GM19324 (cell line): Measurements from ENCODE around the gene SBDS.
"Not testable (repeated sequence)": the region's sequence is repeated elsewhere in the genome, so short reads cannot be mapped to it uniquely, and the experiment has no call there.

Source experiments
- ATAC-seq: cut with Tn5 transposase; IDR thresholded peaks from one replicate; pipeline ENCODE4 v1.9.1; 2021; ENCODE audit warnings: mild to moderate bottlenecking, moderate library complexity; ENCODE audit not compliant: unreplicated experiment, low FRiP score

Gene SBDS

GRCh38 chr7:66996444-66997191, 1.2 kb upstream of the SBDS start, which contains the start of gene TYW1:
Gene TYW1 (plus strand): TSS chr7:66996833. CDS start chr7:66996979, 146 bp downstream.
- ATAC-seq: peak; percentile 89

DNA sequence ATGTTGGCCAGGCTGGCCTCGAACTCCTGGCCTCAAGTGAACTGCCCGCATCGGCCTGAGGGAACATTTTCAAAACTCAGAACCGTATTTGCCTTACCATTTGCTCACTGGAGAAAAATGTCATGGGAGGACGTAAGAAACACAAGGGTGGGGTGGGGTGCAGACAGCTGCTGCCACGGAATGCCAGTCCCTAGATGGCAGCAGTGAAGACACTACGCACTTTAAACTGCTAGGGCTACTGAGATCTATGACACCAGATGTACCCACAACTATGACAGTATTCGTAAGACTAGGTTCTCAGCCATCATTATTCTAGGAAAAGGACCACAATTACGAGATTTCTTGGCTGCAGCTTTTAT, 716 bp downstream of the SBDS start:
- peak; percentile 28 for ATAC-seq

DNA sequence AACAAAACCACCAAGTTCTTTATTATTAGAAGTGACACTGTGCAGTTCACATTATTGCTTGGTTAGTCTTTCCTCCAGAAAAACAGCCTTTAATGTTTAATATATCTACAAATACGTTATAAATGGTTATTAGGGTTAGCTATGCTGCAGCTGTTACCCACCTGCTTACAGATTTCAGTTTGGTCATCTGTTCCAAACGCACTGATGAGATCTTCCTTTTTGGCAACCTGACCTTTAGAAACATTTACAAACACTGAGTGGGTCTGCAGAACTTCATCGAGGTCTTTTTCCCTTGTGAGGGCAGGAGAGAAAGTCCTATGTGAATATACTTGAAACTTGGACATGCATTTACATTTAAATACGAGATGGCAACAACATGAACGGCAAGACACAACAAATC, 1.3 kb downstream of the SBDS start:
- ATAC-seq: not testable (repeated sequence)

- not testable (repeated sequence) for ATAC-seq
Measured at GRCh38 chr7:66989552-66989951, 5.8 kb downstream of the SBDS start.

DNA sequence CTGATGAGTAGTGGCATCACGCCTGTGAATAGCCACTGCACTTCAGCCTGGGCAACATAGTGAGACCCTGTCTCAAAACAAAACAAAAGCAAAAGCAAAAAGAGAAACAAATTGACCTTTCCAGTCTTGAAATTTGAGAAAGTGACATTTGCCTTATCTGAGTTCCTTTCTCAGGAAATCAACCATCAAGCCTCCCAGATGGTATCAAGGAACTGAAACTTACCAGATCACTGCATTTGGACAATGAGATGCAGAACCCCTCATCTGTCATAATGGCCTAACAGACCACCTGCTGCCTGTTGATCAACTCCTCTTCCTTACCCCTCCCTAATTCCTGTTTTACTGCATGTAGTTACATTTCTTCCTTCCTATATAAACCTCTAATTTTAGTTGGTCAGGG, 15.1 kb downstream of the SBDS start:
- ATAC-seq: not testable (repeated sequence)

DNA sequence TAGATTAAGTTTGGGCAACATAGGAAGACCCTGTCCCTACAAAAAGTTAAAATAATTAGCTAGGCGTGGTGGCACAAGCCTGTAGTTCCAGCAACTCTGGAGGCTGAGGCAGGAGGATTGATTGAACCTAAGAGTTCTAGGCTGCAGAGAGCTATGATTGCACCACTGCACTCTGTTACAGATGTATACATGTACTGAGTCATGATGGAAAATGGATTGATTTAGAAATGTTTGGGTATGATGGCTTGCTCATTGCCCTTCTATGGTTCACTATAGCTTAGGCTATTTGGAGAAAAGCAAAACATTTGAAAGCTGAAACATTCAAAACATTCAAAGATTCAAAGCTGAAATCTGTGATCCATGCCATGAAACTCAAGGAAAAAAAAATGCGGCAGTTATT, 16.4 kb downstream of the SBDS start:
- ATAC-seq: not testable (repeated sequence)

GRCh38 chr7:66978312-66978711, 17.1 kb downstream of the SBDS start:
- not testable (repeated sequence) for ATAC-seq

DNA sequence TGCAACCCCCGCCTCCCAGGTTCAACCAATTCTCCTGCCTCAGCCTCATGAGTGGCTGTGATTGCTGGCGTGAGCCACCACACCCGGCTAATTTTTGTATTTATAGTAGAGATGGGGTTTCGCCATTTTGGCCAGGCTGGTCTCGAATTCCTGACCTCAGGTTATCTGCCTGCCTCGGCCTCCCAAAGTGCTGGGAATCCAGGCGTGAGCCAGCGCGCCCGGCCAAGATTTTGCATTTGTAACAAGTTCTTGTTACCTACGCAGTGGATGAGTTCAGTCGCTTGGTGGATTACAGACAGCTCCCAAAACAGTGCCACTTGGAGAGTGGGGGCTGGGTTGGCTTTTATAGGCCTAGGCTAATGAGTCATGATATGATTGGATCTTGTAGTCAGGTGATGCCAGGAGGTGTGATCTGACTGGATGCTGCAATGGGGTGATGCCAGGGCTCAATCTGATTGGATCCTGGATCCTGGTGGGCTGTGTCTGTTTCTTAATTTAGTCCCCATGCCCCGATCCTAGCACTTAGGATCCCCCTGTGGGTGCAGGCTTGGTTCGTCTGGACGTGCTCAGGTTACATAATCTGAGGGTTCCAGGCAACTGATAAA, 20.3 kb downstream of the SBDS start:
- no peak for ATAC-seq

GRCh38 chr7:66970310-66970709, 25.1 kb downstream of the SBDS start:
- ATAC-seq: no peak

DNA sequence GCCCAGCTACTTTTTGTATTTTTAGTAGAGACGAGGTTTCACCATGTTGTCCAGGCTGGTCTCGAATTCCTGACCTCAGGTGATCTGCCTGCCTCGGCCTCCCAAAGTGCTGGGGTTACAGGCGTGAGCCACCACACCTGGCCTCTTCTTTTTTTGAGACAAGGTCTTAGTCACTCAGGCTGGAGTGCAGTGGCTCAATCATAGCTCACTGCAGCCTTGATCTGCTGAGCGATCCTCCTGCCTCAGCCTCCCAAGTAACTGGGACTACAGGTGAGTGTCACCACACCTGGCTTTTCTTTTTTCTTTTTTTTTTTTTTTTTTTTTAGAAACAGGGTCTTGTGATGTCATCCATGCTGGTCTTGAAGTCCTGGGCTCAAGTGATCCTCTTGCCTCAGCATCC, 26.4 kb downstream of the SBDS start:
- not testable (repeated sequence) for ATAC-seq

- ATAC-seq: no peak
Measured at GRCh38 chr7:66967029-66967428, 28.4 kb downstream of the SBDS start.

DNA sequence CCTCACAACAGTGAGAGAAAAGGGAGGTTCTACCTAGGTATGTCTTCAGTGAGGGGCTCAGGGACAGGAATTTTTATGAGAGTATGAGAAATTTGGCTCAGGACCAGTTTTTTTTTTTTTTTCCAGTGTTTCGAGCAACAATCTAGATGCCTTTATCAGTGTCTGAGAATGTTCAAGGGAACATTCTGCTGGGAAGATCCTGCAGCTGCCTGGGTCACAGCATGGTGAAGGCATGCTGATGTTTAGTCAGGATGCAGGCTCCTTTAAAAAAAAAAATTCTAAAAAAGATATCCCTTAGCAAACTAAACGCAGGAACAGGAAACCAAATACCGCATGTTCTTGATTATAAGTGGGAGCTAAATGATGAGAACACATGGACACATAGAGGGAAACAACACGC, 31.0 kb downstream of the SBDS start:
- ATAC-seq: no peak

GRCh38 chr7:66961096-66961495, 34.3 kb downstream of the SBDS start:
- ATAC-seq: no peak

- no peak for ATAC-seq
Measured at GRCh38 chr7:66960192-66960591, 35.2 kb downstream of the SBDS start.

DNA sequence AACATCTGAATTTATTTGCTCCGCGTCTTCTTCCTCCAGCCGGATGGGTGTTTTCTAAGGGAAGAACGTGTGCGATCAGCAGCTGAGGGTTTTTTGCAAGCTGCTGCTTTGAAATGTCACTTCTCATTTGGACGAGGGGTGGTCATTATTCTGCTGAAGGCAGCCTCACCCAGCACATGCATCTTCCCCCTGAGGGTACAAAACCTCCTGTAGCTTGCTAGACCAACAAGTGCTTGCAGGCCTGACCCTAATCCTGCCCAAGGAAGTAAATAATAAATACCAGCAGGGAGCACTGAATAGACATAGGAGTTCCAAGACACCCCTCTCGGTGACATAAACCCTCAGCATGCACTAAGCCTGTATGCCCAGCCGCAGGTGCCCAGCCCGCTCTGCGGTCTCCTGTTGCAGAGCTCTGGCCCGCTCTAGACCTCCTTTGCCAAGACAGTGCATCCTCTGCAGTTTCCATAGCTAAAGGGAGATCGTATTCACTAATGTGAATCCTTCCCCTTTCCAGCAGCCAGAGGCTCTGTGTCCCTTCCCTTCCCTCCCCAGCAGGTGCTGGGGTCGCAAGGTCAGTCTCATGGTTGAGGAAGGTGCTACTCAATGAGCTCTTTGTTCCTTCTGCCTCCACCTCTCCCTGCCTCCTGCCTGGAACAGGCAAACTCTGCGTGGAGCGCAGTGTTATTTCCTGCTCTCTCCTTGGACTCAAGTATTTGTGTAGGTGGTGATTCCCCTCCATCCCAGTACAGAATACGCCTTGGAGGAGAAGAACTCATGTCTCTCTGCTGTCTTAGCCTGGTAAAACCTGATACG, 36.6 kb downstream of the SBDS start:
- no peak for ATAC-seq

DNA sequence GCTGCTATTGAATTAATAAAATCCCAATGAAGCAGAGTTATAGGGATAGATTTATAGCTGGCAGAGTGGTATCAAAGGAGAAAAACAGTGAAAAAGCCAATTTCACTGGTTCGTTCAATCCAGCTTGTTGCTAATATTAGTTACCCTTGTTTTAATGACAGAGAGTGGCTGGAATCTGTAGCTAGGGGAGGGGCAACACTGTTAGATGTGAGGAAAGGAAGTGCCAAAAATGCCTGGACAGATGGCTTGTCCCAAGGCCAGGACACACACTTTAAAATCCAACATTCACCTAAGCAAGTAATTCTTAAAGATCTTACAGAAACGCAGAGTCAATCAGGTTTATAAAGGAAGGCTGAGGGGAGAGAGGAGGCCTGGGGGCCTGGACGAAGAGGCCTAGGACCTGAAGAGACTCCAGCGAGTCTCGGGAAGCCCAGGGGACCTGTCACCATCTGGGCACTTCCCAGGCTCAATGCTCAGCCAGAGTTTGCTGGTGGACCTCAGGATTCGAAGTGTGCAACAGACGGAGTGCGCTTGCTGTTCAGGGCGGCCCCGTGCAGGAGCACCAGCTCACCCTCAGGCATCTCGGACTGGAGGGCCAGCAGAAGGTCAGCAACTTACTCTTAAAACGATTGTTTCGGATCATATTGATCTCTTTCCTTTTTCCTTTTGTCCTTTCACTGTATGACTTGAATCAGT, 37.6 kb downstream of the SBDS start:
- no peak for ATAC-seq

DNA sequence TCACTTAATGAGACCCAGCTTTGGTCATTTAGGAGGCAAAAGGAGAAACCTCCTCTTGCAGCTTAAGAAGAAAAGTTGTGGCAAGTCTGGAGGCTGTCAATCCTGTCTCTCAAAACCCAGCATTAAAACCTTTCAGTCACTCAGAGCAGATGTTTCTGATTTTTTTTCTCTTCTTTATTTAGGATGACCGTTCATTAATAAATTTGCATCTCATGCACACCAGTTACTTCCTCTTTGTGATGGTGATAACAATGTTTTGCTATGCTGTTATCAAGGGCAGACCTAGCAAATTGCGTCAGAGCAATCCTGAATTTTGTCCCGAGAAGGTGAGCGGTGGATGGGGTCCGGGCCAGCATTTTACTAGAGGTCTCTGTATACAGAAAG, 42.4 kb downstream of the SBDS start:
- ATAC-seq: no peak

DNA sequence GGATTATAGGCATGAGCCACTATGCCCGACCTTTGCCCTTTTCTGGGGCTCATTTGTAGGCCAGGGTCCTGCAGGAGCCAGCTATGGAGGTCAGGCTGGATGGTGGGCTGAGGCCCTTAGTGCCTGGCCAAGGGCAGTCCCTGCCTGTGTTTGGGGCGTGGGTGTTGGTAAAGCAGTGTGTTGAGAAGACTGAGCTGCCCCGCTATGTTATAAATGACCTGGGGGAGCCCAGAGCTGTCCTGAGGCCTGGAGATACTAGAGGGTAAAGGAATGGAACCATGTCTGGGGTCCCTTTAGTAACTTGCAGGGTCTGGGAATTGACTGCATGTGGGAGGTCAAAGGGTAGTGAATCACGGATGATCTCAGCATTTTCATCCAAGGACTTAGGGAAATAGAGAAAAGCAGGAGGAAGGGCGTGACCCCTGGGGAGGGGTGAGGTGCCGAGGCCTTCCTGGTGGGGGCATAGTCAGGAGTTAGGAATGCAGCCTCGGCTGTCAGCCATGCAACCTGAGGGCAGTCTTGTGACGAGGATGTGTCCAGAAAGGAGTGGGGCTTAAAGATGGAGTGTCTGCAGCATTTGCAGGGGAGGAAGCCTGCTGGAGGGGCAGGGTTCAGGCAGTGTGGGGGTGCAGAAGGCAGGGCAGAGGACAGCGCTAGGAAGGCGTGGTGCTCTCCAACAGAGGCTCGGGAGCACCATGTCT, 42.9 kb downstream of the SBDS start:
- ATAC-seq: no peak

DNA sequence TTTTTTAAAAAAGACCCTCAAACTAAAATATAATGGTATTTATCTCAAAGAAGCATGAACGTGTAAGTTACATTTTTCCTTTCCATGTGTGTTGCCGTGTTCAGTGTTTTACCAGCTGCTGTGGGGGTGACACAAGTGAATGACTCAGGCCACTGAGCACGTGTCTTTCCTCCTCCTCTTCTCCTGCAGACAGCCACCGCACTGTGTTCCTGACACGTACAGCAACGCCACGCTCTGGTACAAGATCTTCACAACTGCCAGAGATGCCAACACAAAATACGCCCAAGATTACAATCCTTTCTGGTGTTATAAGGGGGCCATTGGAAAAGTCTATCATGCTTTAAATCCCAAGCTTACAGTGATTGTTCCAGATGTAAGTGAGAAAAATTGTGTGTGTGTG, 44.6 kb downstream of the SBDS start:
- ATAC-seq: no peak

- no peak for ATAC-seq
Measured at GRCh38 chr7:66950311-66950710, 45.1 kb downstream of the SBDS start.
